Activated T-cell treated with anti-CD3 and anti-CD28 coated beads for 48 hours (primary cell): ENCODE data around the gene PFDN4.

Experiments used
- DNase-seq: peaks from one replicate; pipeline ENCODE4 v3.0.0-alpha.2; 2020; ENCODE audit warnings: low read depth

PFDN4 gene

DNA sequence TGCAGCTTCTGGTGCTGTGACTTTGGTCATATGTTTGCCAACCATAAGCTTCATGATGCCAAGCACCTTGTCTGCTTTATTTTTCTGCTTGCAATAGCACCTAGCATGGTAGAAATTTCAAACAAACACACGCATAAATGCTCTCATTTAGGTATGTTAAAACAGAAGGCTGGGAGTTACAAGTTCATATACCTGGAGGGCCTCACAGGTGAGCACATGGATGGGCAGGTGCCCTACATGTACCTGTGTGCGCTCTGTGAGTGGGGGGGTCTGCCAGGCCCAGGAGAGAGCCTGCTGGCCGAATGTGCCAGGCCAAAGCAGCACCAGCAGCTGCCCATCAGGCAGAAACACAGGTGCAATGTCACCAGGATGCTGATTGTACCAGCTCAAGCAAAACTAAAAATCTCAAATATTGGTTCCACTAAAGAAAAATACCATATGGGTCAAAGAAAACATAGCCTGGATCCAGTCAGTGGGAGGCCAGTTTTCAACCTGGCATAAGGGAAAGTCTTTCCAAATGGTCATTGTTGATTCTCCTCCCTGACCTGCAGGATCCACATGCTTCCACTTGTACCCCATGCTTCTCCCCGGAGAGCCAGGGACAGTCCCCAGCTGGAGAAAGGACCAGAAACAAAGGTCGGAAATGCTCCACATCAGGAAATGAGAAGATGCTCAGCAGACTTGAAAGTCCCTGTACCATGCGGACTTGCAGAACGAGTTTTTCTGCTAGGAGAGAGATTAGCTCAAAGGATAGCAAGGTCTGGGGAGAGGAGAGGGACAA is 7.2 kb upstream of the PFDN4 start:
- DNase-seq, result no peak

DNA sequence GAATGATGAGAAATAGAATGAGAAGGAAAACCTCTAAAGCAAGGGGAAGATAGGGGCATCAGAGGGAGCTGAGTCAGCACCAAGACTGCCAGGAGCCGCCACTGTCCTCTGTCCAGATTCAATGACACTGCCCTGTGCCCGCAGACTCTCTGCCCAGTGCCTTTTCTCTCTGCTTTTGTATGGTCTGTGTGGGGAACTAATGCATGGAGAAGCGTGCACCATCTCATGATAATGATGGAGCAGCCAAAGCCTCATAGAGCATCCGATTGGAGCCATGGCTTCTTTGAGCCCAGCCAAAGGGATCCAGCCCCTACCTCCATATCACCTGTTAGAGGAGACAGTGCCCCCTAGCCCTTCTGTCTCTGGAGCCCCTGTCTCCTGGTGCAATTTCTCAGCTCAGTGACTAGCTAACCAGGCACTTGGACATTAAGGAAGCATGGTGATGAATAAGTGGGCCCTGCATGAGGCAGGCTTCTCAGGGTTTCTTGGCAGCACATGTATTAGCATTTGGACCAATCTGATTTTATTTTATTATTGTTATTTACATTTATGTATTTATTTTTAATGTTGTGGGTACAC is 6.5 kb upstream of the PFDN4 start:
- DNase-seq, result no peak

DNA sequence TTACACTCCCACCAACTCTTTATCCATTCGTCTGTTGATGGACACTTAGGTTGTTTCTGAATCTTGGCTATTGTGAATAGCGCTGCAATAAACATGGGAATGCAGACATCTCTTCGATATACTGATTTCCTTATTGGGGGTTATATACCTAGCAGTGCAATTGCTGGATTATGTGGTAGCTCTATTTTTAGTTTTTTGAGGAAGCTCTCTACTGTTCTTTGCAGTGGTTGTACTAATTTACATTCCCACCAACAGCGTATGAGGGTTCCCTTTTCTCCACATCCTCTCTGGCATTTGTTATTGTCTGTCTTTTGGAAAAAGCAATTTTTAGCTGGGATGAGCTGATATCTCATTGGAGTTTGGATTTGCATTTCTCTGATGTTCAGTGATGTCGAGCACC is 4.6 kb upstream of the PFDN4 start:
- DNase-seq, result no peak

- no peak for DNase-seq
These were observed 3.8 kb upstream of the PFDN4 start for GRCh38 chr20:54204063-54204462.

DNA sequence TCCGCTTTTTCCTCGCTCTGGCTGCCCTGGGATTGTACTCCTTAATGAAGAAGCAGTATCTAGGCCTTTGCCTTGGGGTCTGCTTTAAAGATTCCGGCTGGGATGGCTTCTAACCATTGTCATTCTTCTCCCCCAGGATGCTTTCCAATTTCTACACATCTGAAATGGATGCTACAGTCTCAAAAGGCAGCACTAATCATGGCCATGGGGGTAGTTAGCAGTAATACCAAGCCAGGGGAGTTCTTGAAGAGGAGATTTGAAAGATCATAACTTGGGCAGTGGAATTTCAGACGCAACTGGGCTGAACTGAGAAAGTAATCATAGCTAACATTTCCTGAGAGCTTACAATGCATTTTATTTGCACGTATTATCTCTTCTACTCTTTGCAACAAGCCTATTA is 3.4 kb upstream of the PFDN4 start:
- DNase-seq, result no peak

DNA sequence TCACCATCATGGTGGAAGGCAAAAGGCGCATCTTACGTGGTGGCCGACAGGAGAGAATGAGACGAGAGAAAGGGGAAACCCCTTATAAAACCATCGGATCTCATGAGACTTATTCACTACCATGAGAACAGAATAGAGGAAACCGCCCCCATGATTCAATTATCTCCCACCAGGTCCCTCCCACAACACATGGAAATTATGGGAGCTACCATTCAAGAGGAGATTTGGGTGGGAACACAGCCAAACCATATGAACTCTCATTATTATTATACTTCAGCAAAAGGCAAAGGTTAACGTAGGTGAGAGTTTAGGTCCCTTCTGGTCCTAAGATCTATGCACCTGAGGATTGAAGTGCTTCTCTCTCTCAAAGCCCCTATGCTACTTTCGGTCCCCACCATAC is 2.4 kb upstream of the PFDN4 start:
- no peak for DNase-seq

- DNase-seq, result no peak
These were observed 689 bp upstream of the PFDN4 start for GRCh38 chr20:54207053-54207742.

GRCh38 chr20:54208548-54209176 is 775 bp downstream of the PFDN4 start:
- no peak for DNase-seq

GRCh38 chr20:54209216-54209813 is 1.4 kb downstream of the PFDN4 start:
- no peak for DNase-seq

GRCh38 chr20:54212226-54212625 is 4.3 kb downstream of the PFDN4 start:
- DNase-seq, result no peak

DNA sequence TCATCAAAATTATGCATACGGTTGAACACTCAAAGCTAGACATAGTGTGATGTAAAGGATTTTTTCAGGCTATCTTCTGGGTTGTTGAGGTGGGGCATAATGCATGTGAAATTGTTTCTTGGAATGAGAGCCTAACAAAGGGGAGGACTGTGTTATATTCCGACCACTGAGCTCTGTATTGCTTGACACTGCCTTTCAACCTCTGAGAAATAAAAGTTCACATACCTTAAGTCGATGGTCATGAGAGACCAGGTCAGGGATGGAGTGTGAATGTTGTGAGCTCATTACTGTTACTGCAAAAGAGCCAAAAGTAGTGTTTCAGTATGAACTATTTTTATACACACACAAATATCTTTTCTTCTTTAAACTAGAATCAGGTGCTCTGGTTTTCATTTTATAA is 5.0 kb downstream of the PFDN4 start:
- DNase-seq, result no peak

GRCh38 chr20:54214566-54214965 is 6.7 kb downstream of the PFDN4 start:
- no peak for DNase-seq

- DNase-seq, result no peak
These were observed 7.4 kb downstream of the PFDN4 start for GRCh38 chr20:54215157-54215789.

GRCh38 chr20:54217762-54218161 is 9.9 kb downstream of the PFDN4 start:
- no peak for DNase-seq

GRCh38 chr20:54218470-54218869 is 10.6 kb downstream of the PFDN4 start:
- no peak for DNase-seq

GRCh38 chr20:54219751-54220426 is 12.0 kb downstream of the PFDN4 start:
- DNase-seq, result no peak

DNA sequence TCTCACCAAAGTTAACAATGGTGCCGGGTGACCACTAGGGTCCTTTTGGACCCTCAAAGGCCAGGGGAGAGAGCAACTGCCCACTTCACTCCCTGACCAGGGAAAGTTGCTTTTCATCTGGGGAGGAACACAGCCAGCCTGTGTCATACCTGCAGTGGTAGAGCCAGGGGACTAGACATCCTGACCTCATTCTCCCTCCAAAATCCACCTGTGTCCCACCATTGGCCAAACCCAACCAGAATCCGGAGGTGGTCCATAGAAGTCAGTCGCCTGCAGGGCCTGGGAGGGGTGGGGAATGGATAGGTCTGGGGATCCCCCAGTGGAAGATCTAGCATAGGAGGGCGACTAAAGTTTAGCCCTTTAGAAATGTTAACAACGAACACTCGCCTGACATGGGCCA is 12.8 kb downstream of the PFDN4 start:
- no peak for DNase-seq

GRCh38 chr20:54221353-54221752 is 13.5 kb downstream of the PFDN4 start:
- no peak for DNase-seq

DNA sequence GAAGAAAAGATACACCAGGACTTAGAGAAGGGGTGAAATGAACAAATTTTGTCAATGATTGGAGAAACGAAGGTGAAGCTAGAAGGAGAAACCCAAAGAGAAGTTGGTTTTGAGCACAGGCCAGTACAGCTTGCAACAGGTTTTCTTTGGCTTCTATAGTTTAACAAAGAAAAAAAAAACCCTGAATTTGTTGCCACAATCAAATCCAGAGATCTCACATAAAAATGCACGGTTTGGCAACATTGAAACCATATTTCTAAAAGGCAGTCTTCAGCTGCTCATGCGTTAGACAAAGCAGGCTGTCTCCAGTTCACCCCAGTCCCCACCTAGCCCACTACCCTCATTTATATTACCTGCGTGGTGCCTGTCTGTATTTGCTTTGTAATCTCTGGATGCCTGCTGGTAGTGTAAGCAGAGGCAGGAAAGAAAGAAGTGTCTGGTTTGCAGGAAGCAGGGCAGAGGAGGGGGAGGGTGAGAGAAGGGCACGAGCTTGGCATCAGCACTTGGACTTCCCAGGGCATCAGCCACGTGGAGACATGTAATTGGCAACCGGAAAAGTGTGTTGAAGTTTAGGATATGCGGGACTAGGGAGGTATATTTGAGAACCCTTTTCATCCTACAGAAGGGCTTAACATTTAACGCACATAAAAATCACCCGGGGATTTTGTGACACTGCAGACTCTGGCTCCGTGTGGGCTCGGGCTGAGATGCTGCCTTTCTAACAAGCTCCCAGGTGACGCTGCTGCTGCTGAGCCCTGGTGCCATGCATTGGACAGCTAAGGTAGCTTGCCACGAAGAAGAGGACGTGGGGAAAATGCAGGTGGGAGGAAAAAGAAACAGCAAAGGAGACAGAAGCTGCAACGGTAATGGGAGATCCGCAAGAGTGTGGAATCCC is 14.4 kb downstream of the PFDN4 start:
- DNase-seq, result no peak

DNA sequence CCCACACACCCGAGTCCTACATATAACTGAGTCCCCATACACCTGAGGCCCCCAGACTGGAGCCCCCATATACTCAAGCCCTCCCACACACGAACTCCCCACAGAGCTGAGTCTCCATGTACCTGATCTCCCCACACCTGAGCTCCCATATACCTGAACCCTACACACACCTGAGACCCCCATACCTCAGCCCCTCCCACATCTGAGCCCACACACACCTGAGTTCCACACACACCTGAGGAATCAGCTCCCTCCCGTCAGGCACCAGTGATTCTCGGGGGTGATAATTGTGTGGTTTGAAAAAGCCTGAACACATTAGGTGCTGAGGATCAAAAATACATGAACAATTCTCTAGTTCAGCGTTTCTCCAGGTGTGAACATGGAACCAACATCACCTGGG is 15.4 kb downstream of the PFDN4 start:
- no peak for DNase-seq
